Activated CD4-positive, alpha-beta memory T cell treated with anti-CD3 and anti-CD28 coated beads for 36 hours (primary cell): ENCODE data around the gene CSNK1D. TPM values are rescaled to one million over a fixed set of nuclear protein-coding genes. Genes with fewer than 3 reads are reported as not detected.
A peak's percentile ranks its signal among the peaks of the same experiment; 100 is the strongest.

ENCODE experiments used
- CTCF ChIA-PET: fragments of 350-600 bp; sonication (Branson Sonifier 250); formaldehyde crosslinking; loops from one replicate; lab custom pipeline; 2021; ENCODE audit warnings: antibody characterized with exemption, inconsistent platforms; lab: Charles Lee
- POLR2A ChIA-PET: fragments of 350-600 bp; sonication (Branson Sonifier 250); formaldehyde crosslinking; loops from one replicate; lab custom pipeline; 2021; ENCODE audit warnings: antibody characterized with exemption; lab: Charles Lee
- DNase-seq: peaks from one replicate; pipeline ENCODE4 v3.0.0-alpha.2; 2020
- H3K27ac Mint-ChIP-seq: one replicate; pipeline ENCODE4 v1.8.0; 2021; ENCODE audit warnings: mixed read lengths
- H3K27me3 Mint-ChIP-seq: one replicate; pipeline ENCODE4 v1.8.0; 2021; ENCODE audit warnings: mixed read lengths
- H3K36me3 Mint-ChIP-seq: one replicate; pipeline ENCODE4 v1.8.0; 2021; ENCODE audit warnings: mixed read lengths
- H3K4me1 Mint-ChIP-seq: one replicate; pipeline ENCODE4 v1.8.0; 2021; ENCODE audit warnings: low read depth, mixed read lengths
- H3K4me3 Mint-ChIP-seq: one replicate; pipeline ENCODE4 v1.8.0; 2021; ENCODE audit warnings: mild to moderate bottlenecking, mixed read lengths
- H3K9me3 Mint-ChIP-seq: one replicate; pipeline ENCODE4 v1.8.0; 2021; ENCODE audit warnings: mixed read lengths
- intact Hi-C: fragments of 100-400 bp; cut with micrococcal nuclease; formaldehyde crosslinking; loops from one replicate; pipeline ENCODE4 v1.15.1; 2023
- total RNA-seq, 2 experiments: library from RNA; stranded (reverse); gene quantifications; one replicate each; pipeline ENCODE4 v1.2.3, GENCODE V29; 2021

Gene CSNK1D
- 100 to 1,000 TPM; 110 to 111 TPM for total RNA-seq

- H3K9me3 Mint-ChIP-seq, result no peaks in the 10 kb centered on the region
- peak within 1 kb of the TSS; percentile 88 for H3K4me3 Mint-ChIP-seq
- H3K36me3 Mint-ChIP-seq, result peaks cover 29% of the 10 kb centered on the region
- intact Hi-C loops, result loop anchor here (1.0 to 2.0 kb wide), 3 partner anchors 19 to 250 kb away; partner anchors contain the start of gene LRRC45
- peaks cover 40% of the 10 kb centered on the region for H3K4me1 Mint-ChIP-seq
- H3K27ac Mint-ChIP-seq, result peak within 1 kb of the TSS; percentile 98
- POLR2A ChIA-PET, result interaction anchor here (0.8 to 3.7 kb wide), 8 partner anchors 9 to 47 kb away, joined by 3 to 19 read pairs (median 4); no protein-coding TSS in a partner anchor
- H3K27me3 Mint-ChIP-seq, result no peaks in the 10 kb centered on the region
- DNase-seq, result peak; percentile 94
- CTCF ChIA-PET, result interaction anchor here (1.2 to 1.3 kb wide), 2 partner anchors 25 to 48 kb away, joined by 5 to 10 read pairs; no protein-coding TSS in a partner anchor
These were observed at the start of gene CSNK1D for GRCh38 chr17:82273327-82274133. Gene CSNK1D, minus strand, starts transcription at chr17:82273700. Its CDS starts 319 bp downstream, at chr17:82273381.

- ChIA-PET POLR2A (interaction anchor here (0.6 to 3.0 kb wide), 5 partner anchors 10 to 87 kb away, joined by 3 to 47 read pairs (median 5); partner anchors contain the start of gene SECTM1), CTCF (interaction anchor here (0.6 to 6.1 kb wide), 9 partner anchors 8 to 94 kb away, joined by 3 to 113 read pairs (median 3); partner anchors contain the start of gene SECTM1)
- H3K27ac Mint-ChIP-seq, result peak overlapping the region; percentile 78
These were observed 49.3 kb upstream of the CSNK1D start for GRCh38 chr17:82322526-82323453.

GRCh38 chr17:82321947-82322466 is 48.5 kb upstream of the CSNK1D start:
- peak; percentile 37 for DNase-seq
- ChIA-PET CTCF (interaction anchor here (0.6 to 6.1 kb wide), 11 partner anchors 12 to 116 kb away, joined by 3 to 113 read pairs (median 3); partner anchors contain the start of gene SECTM1), POLR2A (interaction anchor here (0.6 to 3.0 kb wide), 6 partner anchors 11 to 86 kb away, joined by 3 to 47 read pairs (median 8); partner anchors contain the start of gene SECTM1)
- peaks cover 29% of the 10 kb centered on the region for H3K4me1 Mint-ChIP-seq
- peak overlapping the region; percentile 80 for H3K4me3 Mint-ChIP-seq
- H3K36me3 Mint-ChIP-seq, result peaks cover 25% of the 10 kb centered on the region
- intact Hi-C loops, result loop anchor here (1.0 to 2.0 kb wide), 4 partner anchors 16 to 86 kb away; partner anchors contain the start of gene CSNK1D
- no peaks in the 10 kb centered on the region for H3K27me3 Mint-ChIP-seq
- H3K27ac Mint-ChIP-seq, result no peak overlapping the region
- no peaks in the 10 kb centered on the region for H3K9me3 Mint-ChIP-seq

More at GRCh38 chr17:82322526-82323453, 49.3 kb upstream of the CSNK1D start:
- Mint-ChIP-seq H3K9me3 (no peaks in the 10 kb centered on the region), H3K4me3 (peak overlapping the region; percentile 80), H3K36me3 (peaks cover 23% of the 10 kb centered on the region), H3K27me3 (no peaks in the 10 kb centered on the region), H3K4me1 (peaks cover 29% of the 10 kb centered on the region)
- no peak for DNase-seq
- intact Hi-C loops, result no loop called here

- Mint-ChIP-seq H3K27ac (no peak overlapping the region), H3K36me3 (peaks cover 33% of the 10 kb centered on the region), H3K9me3 (no peaks in the 10 kb centered on the region), H3K4me1 (peaks cover 32% of the 10 kb centered on the region), H3K27me3 (no peaks in the 10 kb centered on the region), H3K4me3 (peak overlapping the region; percentile 80)
- POLR2A ChIA-PET, result interaction anchor here (0.6 to 3.0 kb wide), 9 partner anchors 10 to 85 kb away, joined by 3 to 47 read pairs (median 5); partner anchors contain the start of genes CSNK1D and SECTM1
- DNase-seq, result peak; percentile 88
- intact Hi-C loops, result loop anchor here (1.0 to 2.0 kb wide), 4 partner anchors 15 to 85 kb away; partner anchors contain the start of gene CSNK1D
- CTCF ChIA-PET, result interaction anchor here (0.6 to 6.1 kb wide), 26 partner anchors 10 to 120 kb away, joined by 3 to 113 read pairs (median 4); partner anchors contain the start of gene SECTM1
These were observed 47.7 kb upstream of the CSNK1D start for GRCh38 chr17:82320956-82321927.

GRCh38 chr17:82320140-82320840 is 46.8 kb upstream of the CSNK1D start:
- intact Hi-C loops, result loop anchor here (2.0 kb wide), 1 partner anchor 47 kb away; the partner anchor contains the start of gene CSNK1D
- Mint-ChIP-seq H3K4me3 (peak overlapping the region; percentile 62), H3K27me3 (no peaks in the 10 kb centered on the region), H3K36me3 (peaks cover 42% of the 10 kb centered on the region), H3K4me1 (peaks cover 35% of the 10 kb centered on the region), H3K27ac (no peak overlapping the region), H3K9me3 (no peaks in the 10 kb centered on the region)
- POLR2A ChIA-PET, result interaction anchor here (0.6 to 3.0 kb wide), 8 partner anchors 9 to 84 kb away, joined by 3 to 47 read pairs (median 6); partner anchors contain the start of gene CSNK1D
- no peak for DNase-seq
- CTCF ChIA-PET, result interaction anchor here (0.6 to 6.1 kb wide), 22 partner anchors 10 to 119 kb away, joined by 3 to 113 read pairs (median 5); partner anchors contain the start of gene SECTM1

- Mint-ChIP-seq H3K4me1 (peaks cover 30% of the 10 kb centered on the region), H3K36me3 (peaks cover 41% of the 10 kb centered on the region), H3K27me3 (no peaks in the 10 kb centered on the region), H3K4me3 (no peak overlapping the region), H3K27ac (no peak overlapping the region), H3K9me3 (no peaks in the 10 kb centered on the region)
- intact Hi-C loops, result loop anchor here (2.0 kb wide), 1 partner anchor 47 kb away; the partner anchor contains the start of gene CSNK1D
- peak; percentile 12 for DNase-seq
- POLR2A ChIA-PET, result interaction anchor here (0.9 to 2.6 kb wide), 2 partner anchors 13 to 17 kb away, joined by 3 to 24 read pairs; no protein-coding TSS in a partner anchor
- CTCF ChIA-PET, result no interaction called here
These were observed 46.1 kb upstream of the CSNK1D start for GRCh38 chr17:82319619-82320062.

- ChIA-PET POLR2A (no interaction called here), CTCF (no interaction called here)
- Mint-ChIP-seq H3K4me3 (no peak overlapping the region), H3K36me3 (peaks cover 41% of the 10 kb centered on the region), H3K27me3 (no peaks in the 10 kb centered on the region), H3K4me1 (peaks cover 27% of the 10 kb centered on the region), H3K27ac (no peak overlapping the region), H3K9me3 (no peaks in the 10 kb centered on the region)
- intact Hi-C loops, result no loop called here
- no peak for DNase-seq
These were observed 45.5 kb upstream of the CSNK1D start for GRCh38 chr17:82318772-82319606.

- Mint-ChIP-seq H3K4me1 (peaks cover 27% of the 10 kb centered on the region), H3K36me3 (peaks cover 44% of the 10 kb centered on the region), H3K9me3 (no peaks in the 10 kb centered on the region), H3K4me3 (no peak overlapping the region), H3K27me3 (no peaks in the 10 kb centered on the region), H3K27ac (no peak overlapping the region)
- CTCF ChIA-PET, result interaction anchor here (0.7 to 2.6 kb wide), 4 partner anchors 17 to 107 kb away, joined by 3 to 18 read pairs (median 8); no protein-coding TSS in a partner anchor
- POLR2A ChIA-PET, result interaction anchor here (2.6 to 3.0 kb wide), 2 partner anchors 15 to 25 kb away, joined by 18 to 103 read pairs; no protein-coding TSS in a partner anchor
- peak; percentile 13 for DNase-seq
- intact Hi-C loops, result no loop called here
These were observed 44.6 kb upstream of the CSNK1D start for GRCh38 chr17:82318169-82318498.
